NOMO-1 treated with DMSO at 0.1 percent for 48 hours (cell line): Measurements from ENCODE around the gene AKT1.

Source experiments
- DNase-seq: peaks from one replicate; lab custom pipeline; 2025; ENCODE audit not compliant: unreplicated experiment; lab: John Stamatoyannopoulos, UW

Gene AKT1

DNA sequence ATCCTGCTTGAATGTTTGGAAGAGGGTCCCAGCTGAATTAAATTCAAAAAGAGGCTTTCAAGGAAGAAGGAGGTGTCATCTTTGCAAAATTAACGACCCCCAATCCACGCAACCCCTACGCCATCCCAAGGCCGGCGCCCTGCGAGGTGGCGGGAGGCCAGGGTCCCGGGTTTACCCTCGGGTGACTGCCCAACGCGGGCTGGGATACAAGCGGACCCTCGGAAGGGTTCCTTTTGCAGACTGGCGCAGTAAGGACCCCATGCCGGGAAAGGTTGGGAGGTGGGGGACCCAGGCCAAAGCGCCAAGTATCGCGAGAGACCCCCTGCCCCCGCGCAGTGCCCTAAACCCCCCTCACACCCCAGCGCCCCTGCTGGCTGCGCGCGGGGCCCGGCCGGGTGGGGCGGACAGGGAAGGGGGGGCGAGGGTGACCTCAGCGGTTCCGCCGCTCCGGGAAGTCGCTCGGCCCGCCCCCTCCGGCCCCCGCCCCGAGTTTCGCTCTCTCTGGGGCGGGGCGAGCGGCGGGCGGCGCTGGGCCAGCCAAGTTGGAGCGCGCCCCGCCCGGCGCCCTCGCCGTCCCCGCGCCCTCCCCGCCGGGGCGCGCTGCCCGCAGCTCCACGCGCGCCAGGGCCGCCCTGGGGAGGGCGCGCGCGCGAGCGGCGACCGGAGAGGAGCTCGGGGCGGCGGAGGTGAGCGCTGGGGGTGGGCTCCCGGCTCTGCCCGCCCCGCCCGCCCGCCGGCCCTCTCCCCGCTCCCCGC lies 4.6 kb upstream of the AKT1 start:
- peak; percentile 67 for DNase-seq

DNA sequence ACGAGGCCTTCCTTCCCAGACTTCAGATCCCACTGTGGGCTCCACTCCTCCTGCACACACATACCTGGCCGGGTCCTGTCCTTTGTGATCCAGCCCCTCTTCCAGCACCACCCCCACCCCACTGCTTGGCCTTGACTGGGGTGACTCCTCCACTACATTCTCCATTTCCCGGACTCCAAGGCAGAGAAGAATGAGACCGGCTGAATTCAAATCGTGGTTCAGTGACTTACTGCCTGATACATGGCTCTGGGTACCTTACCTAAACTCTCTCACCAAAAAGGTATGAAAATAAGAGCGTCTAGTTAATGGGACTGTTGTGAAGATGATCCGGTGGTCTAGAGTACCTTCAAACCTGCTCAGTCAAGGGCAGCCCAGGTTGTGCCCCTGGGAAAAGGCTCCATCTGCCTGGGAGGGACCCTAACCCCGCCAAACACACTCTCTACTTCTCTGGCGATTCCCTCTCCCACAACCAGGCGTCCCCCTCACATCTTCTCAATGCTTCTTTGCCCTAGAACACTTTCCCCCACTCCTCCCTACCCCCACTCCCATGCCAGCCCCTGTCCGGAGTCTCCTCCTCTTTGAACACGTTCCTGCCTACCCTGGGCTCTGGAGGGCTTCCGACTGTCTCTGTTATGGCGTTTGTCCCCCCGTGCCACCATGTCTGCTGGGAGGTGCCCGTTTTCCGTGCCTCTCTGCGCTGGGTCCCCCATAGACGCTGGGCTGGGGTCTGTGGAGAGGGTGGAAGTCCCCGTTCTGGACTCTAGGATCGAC lies 3.9 kb upstream of the AKT1 start:
- DNase-seq = no peak

DNA sequence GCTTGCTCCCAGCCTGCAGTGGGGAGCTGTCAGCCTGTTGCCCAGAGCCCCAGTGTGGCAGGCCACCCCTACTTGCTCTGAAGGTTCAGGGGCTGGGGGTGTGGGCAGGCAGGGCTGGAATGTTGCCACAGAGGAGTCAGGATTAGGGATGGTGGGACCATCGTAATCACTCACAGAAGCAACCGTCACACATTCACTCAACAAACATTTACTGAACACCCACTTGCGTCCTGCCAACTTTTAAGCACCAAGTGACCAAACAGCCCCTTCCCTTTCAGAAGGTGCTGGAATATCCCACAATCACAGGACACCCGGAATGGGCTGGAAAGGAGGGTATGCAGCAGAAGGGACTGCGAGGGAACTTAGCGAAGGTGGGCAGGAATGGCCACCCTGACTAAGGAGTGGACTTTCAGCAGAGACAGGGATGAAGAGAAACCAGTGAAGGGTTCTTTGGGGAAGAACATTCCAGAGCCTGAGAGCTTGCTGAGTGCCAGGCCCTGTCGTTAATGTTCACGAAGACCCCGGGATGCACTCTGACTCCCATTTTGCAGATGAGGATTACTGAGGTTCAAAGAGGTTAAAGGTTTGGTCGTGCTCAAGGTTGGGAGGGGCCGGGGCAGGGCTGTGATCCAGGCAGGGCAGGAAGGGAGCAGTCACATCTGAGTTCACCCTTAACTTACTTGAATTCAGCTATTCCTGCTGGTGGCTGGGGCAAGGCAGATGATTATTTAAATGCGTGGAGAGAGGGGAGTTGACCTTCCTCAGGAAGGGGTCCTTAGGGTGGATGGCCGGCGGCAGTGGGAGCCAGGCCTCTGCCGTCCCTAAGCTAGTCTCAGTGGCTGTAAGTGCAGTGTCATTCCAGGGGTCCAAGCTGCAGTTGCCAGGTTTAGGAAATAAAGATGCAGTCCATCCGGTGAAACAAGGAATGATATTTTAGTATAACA lies 3.0 kb upstream of the AKT1 start:
- no peak for DNase-seq

DNA sequence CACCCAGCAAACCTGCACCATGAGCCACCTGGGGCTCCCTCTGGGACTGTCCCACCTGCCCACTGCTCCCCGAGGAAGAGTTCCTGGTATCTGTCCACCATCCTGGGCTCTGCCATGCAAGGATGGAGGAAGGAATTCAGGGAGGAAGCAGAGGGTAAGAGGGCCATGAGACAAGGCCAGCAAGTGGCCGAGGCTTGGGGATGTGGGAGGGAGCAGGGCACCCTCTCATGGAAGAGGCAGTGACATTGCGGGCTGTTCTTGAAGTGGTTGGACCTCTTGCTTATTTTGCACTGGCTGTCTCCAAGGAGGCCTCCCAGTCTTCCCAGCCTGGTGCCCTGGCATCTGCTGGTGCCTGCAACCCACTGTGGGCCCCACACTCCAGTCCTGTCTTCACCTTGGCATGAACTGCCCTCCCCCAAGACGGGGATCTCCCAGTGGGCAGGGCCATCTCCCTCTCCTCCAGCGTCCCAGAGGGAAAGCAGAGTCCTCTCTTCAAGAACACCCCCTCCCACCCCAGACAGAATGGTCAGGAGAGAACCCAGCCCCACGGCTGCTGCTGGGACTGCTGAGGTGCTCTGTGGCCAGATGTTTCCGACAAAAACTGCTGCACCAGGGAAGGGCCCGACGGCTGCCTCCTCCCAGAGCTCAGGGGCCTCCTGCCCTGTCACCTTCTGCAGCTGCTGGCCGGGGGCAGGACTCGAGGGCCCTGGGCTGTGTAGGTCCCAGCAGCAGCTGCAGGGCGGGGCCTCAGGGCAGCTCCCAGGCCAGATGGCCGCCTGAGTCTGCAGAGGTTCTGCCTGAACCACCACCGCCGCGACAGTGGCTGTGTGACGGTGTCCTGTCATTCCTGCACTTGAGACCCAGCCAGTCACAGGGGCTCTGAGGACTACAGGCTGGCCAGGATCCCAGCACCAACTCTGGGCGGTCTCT lies 1.8 kb upstream of the AKT1 start:
- no peak for DNase-seq

DNA sequence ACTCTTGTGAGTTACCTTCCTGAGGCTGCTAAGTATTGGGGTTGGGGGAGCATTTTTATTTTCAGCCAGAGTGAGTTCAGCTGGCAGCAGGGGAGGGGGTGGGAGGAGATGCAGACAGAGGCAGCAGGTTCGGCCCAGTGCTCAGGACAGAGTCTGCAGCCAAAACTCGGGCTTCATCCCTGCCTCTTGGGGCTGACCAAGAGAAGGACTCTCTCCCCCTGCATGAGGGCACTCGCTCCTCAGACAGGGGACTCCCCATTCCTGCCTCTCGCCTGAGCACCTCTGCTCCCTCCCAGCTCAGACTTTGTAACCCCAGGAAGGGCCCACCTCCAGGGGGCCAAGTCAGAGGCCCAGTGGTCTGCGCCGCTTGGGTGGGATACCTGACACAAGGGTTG lies 1.1 kb upstream of the AKT1 start:
- DNase-seq = no peak

DNA sequence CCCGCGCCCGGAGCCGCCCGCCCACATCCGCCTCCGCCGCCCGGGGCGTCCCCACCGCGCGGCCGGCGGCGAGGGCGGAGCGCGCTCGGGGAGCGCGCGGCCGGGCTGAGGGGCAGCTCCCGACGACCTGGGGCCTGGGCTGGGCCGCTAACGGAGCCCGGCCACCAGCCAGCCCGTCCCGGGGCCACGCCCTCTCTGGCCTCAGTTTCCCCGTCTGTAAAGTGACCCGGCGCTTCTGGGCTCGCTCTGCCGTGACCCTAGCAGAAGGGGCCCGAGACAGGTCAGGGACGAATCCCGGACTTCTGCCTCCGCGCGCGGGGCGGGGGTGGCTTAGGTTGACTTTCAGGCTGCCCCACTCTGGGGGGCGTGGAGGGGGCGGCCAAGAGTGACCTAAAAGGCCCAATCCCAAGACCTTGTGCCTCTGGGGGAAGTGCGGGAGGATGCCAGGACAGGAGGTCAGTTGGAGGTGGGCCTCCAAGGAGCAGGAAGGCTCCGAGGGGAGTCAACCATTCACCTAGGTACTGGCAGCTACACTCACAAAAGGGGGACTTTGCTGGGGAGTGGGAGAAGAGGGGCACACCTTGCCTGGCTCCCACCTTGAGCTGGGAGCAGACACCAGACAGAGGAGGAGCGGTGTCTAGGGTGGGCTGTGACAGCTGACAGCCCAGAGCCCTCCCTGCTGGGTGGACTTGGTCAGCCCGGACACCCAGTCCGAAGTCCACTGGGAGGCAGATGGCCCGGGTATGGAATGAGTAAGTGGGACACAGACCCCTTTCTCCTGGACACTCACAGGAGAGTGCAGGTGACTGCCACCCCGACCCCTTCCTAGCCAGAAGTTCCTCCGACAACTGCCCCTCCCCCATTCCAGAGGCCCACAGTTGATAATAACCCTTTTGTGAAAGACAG lies 486 bp upstream of the AKT1 start:
- DNase-seq = peak; percentile 11

DNA sequence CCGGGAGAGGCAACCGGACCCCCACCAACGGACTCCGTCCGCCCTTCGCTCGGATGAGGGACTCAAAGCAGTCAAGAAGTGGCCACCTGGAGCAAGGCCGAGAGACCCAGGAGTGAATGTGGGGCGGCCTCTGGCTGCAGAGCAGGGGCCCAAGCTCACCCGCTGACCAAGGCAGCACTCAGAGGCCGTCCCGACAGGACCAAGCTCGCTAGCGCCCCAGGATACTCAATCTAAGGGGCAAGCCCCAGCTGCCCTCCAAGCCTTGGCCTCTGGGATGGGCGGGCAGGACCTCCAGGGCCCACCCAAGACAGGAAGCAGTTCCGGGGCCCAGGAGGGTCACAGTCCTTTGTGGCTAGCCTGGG lies 936 bp downstream of the AKT1 start:
- DNase-seq = no peak

DNA sequence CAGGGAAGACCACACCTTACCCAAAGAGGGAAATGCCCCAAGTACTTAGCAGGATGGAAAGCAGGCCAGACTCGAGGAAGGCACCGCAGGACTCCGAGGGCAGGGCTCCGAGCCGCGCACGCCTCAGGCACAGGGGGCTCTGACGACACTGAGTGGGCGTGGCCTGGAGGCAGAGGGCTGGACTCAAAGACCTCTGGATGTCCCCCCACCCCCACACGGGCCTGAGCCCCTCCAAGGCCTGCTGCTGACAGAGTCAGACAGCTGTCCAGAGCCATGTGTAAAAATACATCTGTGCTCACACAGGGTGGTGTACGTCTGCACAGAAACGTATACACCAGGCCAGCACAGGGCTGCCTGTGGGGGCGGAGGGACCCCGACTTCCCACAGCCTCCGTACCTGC lies 1.4 kb downstream of the AKT1 start:
- no peak for DNase-seq

DNA sequence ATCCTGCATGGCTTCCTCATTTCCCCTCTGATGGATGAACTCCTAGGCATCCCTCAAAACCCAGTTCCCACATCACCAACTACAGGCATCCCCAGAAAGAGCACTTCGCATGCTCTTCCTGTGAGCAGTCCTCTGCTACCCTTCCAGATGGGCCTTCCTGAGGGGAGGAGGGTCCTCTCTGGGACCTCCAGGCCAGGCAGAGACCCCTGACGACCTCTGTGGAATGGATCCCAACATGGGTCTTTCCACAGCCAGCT lies 1.9 kb downstream of the AKT1 start:
- DNase-seq = no peak

DNA sequence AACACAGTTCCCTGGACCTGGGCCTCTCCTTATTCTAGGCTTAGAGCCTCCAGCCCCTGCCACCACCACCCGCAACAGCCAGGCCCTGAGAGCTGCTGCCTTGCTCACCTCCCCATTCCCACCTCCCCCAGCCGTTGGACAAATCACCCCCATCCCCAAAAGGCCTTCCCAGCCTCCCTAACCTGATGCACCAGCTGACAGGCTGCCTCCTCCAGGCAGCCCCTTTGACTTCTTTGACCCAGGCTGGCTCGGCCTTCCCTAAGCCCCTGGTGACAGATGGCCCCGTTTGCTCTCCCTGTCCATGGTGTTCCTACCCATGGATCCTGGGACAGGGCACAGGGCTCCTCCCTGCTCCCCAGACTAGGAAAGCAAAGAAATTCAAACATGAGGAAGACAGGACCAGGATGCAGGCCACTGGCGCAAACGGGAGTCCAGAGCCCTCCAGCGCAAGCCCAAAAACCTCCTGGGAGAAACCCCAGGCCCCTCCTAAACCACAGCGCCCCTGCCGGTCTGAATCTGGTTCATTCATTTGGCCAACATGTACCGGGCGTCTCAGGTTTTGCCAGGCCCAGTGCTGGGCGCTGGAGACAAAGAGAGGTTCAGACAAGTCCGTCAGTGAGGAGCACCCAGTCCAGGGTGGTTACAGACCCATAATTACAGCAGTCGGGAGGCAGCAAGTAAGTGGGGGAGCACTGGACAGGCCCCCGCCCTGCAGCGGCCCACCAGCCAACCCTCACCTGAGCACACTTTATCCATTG lies 2.4 kb downstream of the AKT1 start:
- DNase-seq = no peak

DNA sequence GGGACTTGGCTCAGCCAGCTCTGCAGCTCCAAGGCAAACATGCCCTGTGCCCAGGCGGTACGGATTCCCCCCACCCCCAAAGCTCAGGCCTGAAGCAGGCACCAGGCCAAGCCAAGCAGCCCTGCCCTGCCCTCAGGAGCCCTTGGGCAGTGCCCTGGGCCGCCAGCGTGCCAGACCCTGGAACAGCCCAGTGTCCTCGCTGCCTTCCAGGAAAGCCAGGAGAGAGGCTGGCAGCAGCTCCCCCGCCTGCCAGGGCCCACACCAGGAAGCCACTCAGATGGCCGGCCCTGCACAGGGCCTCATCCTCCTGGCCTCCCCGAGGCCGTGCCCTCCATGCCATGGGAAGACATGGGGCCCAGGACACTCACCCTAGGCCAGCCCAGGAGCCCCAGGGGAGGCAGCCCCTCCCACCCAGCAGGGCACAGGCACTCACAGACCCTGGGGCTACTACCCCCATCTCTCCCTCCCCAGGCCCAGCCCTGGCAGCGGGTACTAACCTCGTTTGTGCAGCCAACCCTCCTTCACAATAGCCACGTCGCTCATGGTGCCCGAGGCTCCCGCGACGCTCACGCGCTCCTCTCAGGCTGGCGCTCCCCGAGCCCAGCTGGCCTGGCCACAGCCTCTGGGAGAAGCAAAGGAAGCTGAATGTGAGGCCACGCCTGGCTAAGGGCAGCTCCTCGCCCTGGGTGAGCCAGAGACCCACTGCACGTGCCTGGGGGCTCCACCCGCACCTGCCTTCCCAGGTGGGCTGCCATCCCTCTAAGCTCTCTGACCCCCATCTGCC lies 3.3 kb downstream of the AKT1 start:
- DNase-seq = no peak

DNA sequence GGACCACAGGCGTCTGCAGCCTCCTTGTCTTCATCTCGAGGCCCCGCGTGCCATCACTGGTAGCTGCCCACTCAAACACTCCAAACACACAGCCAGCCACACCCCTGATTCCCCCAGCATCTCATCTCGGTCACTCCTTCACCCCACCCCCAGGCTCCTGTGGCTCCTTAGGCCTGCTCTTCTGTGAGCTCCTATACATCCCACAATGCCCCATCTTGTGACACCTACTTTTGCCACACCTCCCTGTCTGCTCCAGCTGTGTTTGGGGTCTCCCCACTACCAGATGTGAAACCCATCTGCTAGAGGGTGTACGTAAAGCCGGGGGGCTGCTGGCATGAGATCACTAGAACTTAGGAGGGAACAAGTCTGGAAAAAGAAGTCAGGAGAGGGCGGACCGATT lies 4.1 kb downstream of the AKT1 start:
- no peak for DNase-seq

DNA sequence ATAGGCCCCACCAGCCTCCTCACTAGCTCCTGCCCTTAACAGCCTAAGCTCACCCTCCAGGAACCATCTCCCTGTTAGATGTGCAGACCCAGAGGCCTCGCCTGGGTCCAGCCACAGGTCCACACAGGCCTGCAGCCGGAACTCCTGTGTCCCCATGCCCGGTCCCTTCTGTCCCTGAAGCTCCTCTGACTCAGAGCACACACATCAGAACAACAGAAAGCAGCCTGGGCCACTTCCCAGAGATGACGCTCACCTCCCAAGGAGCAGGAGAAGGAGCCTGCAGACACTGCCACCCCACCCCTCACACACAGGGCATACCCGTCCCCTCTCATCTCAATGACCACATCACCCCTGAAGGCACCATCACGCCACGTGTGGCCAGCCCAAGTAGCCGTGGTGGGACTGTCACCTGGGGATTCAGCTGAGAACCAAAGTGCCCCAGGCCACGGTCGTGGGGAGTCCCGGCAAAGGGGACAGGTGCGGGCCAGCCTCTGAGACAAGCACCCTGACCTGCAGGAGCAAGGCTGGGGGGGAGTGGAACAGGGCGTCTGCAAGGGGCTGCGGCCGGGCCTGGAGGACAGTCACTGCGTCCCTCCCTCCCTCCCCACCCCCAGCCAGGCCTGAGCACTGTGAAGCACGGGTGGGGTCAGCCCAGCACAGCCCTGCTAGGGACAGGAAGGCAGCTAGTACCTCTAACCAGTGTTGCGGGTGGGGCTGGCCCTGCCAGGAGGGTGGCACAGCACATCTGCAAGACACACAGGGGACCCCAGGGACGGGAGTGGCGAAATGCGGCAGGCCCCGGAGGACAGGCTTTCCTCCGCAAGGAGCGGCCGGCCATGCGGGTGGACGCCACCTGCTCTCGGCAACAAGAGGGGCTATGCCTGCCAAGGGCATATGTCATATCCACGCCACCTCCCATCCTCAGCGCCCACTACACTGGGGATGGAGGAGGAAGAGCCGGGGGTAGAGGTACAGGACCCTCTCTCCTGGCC lies 5.5 kb downstream of the AKT1 start:
- no peak for DNase-seq

DNA sequence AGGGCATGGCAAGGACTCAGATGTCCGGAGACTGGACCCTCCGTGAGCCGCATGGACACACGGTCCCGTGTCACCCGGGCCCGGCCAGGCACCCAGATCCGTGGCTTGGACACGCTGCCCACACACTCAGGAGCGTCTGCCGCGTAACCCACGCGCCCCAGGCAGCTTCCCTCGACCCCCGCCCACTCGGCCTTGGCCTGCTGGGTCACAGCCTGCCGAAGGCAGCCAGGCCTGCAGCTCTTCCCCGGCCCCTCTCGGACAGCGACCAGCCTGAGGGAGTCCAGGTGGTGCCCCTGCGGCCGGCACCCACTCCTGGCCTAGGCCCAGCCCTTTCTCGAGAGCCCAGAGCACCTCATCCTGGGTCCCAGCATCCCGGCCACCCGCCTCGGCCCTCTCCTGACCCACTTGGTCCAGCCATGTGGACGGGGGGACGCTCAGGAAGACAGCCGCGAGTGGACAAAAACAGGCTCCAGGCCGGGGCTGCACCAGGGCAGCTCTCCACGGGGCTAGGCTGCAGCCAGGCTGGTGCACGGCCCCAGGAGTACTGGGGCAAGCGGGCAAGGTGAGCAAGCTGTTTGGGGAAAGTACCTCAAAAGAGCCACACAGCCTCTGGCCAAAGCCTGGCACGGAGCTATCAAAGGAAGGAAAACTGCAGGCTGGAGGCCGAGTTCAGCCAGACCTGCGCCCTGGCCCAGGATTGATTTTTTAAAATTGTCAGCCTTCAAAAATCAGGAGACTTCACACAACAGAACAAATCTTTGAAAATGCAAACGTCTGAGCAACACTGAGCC lies 6.5 kb downstream of the AKT1 start:
- DNase-seq = no peak

DNA sequence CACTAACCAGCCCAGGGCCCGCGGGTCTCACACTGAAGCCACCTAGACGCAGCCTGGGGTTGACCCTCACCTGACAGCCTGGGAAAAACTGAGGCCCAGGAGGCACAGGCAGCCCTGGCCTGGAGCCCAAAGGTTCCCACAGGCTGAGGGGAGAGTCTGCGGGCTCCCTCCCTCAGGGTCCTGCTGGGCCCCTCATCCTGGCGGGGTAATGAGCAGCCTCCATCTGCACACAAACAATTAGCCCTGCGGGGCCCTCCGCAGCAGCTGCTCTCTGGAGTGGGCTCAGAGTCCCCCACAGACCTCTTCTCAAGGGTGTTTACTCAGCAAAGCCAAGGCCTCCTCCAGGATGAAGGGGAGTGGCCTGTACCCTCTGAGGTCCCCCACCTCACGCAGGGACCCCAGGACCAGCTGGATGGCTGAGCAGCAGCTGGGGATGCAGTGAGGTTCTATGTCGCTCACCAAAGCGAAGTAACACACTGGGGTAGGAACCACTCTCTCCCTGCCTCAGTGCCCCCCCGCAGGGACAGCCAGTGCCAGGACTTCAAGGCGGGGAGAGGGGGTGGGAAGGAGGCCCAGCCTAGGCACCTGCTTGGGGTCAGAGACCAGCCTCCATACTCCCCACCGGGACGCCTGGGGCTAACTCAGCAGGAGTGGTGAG lies 7.3 kb downstream of the AKT1 start:
- DNase-seq = no peak

DNA sequence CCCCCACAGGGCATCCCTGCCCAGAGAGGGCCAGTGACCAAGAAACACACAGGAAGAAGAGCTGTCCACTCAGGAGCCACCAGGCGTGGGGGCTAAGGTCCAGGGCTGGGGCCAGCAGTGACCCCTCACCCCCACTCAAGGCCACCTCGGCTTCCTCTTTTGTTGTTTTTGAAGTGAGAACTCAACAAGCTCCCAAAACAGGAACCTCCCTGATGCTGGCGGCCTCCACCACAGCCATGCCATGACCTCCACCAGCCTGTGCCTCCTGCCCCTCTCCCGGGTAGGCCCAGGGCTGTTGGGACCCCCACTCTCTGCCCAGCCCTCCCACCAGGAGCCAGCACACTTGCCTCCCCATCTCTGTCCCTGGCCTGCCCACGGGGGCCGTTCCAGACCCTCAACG lies 7.8 kb downstream of the AKT1 start:
- peak; percentile 19 for DNase-seq
